NCI-H146 treated with DMSO at 0.1 percent for 48 hours (cell line): ENCODE data around the gene NBEA.

ENCODE experiments used
- DNase-seq: peaks from one replicate; lab custom pipeline; 2025; ENCODE audit not compliant: unreplicated experiment; lab: John Stamatoyannopoulos, UW

NBEA gene

GRCh38 chr13:35697186-35697730, 755.2 kb downstream of the NBEA start:
- DNase-seq, result no peak

GRCh38 chr13:35698911-35699576, 757.0 kb downstream of the NBEA start:
- no peak for DNase-seq

GRCh38 chr13:35699825-35700510, 757.9 kb downstream of the NBEA start:
- no peak for DNase-seq

GRCh38 chr13:35700671-35701070, 758.6 kb downstream of the NBEA start:
- DNase-seq, result no peak

GRCh38 chr13:35702316-35702715, 760.2 kb downstream of the NBEA start:
- no peak for DNase-seq

- no peak for DNase-seq
Observed at GRCh38 chr13:35703061-35703460, 761.0 kb downstream of the NBEA start.

GRCh38 chr13:35704331-35704730, 762.3 kb downstream of the NBEA start:
- no peak for DNase-seq

GRCh38 chr13:35706281-35706680, 764.2 kb downstream of the NBEA start:
- no peak for DNase-seq

- no peak for DNase-seq
Observed at GRCh38 chr13:35706721-35707120, 764.7 kb downstream of the NBEA start.

- no peak for DNase-seq
Observed at GRCh38 chr13:35711909-35712308, 769.8 kb downstream of the NBEA start.

- DNase-seq, result peak; percentile 66
Observed at GRCh38 chr13:35712907-35713761, 771.1 kb downstream of the NBEA start.

- no peak for DNase-seq
Observed at GRCh38 chr13:35714121-35714520, 772.1 kb downstream of the NBEA start.

- no peak for DNase-seq
Observed at GRCh38 chr13:35714588-35715377, 772.7 kb downstream of the NBEA start.

- no peak for DNase-seq
Observed at GRCh38 chr13:35716186-35716585, 774.1 kb downstream of the NBEA start.

- DNase-seq, result no peak
Observed at GRCh38 chr13:35716729-35717128, 774.7 kb downstream of the NBEA start.

- DNase-seq, result no peak
Observed at GRCh38 chr13:35718084-35718483, 776.0 kb downstream of the NBEA start.

- no peak for DNase-seq
Observed at GRCh38 chr13:35720290-35720689, 778.2 kb downstream of the NBEA start.

- peak; percentile 42 for DNase-seq
Observed at GRCh38 chr13:35720690-35721554, 778.9 kb downstream of the NBEA start.
